Measurements from ENCODE around the gene ABHD6. TPM values are rescaled to one million over a fixed set of nuclear protein-coding genes. Genes with fewer than 3 reads are reported as not detected.

The ABHD6 gene
- 10 to 100 TPM; 35.6 to 39.8 (median 38.2) TPM for total RNA-seq

DNA sequence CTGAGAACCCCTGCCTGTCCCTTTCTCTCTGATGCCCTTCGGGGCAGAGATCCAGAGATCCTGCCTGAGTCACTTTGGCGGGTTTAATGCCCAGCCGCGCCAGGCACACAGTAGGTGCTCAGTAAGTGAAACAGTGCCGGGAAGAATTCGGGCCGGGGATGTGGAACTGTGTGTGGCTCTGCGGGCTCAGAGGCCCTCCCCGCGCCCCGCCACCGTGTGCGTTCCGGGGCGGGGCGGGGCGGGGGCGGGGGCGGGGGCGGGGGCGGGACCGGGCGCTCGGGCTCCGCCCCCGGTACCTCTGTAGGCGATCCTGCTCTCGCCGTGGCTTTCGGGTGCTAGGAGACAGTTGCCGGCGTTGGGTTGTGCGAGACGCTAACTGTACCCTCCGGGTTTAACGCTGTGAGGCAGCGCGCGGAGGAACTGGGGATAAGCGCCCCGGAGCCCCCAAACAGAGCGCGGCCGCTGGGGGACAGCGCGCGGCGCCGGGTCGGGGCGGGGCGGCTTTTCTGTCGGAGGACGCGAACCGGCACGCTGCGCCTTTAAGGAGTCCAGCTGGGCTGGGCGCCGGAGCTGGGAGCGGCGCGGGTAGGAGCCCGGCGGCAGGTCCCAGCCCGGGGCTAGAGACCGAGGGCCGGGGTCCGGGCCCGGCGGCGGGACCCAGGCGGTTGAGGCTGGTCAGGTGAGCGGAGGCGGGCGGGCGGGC, at the start of gene ABHD6:
ABHD6 (plus strand) TSS at position 555 of the 703 bp plus-strand sequence. CDS start 18,795 bp downstream, outside the sequence.
- peak; percentile 81 to 88 for DNase-seq (ENCODE audit: low spot score in 2 of 2)
- 0% methylated on average over 4 of the region's 77 CpGs for WGBS
- no peaks in the 10 kb centered on the region for H3K27me3 ChIP-seq
- H3K9me3 ChIP-seq = no peaks in the 10 kb centered on the region
- H3K4me3 ChIP-seq = peak within 1 kb of the TSS; percentile 96
- peak within 1 kb of the TSS; percentile 74 for H3K27ac ChIP-seq
- TF ChIP-seq EP300 (IDR thresholded peaks at IDR 0.05) (no peak), POLR2AphosphoS5 (IDR thresholded peaks at IDR 0.05) (no peak), CTCF (IDR thresholded peaks at IDR 0.05) (no peak), POLR2A (IDR thresholded peaks at IDR 0.05) (no peak)
- no peaks in the 10 kb centered on the region for H3K36me3 ChIP-seq
- peaks cover 44% of the 10 kb centered on the region for H3K4me1 ChIP-seq

- Histone ChIP-seq H3K27ac (no peak overlapping the region), H3K27me3 (no peaks in the 10 kb centered on the region), H3K4me3 (no peak overlapping the region), H3K36me3 (no peaks in the 10 kb centered on the region), H3K4me1 (peaks cover 16% of the 10 kb centered on the region), H3K9me3 (no peaks in the 10 kb centered on the region)
- TF ChIP-seq EP300 (IDR thresholded peaks at IDR 0.05) (no peak), CTCF (IDR thresholded peaks at IDR 0.05) (no peak), POLR2A (IDR thresholded peaks at IDR 0.05) (no peak), POLR2AphosphoS5 (IDR thresholded peaks at IDR 0.05) (no peak)
- DNase-seq (ENCODE audit: low spot score in 2 of 2) = no peak
- 44% methylated on average over 6 of the region's 6 CpGs for WGBS
Measured at GRCh38 chr3:58188173-58188564, 49.4 kb upstream of the ABHD6 start.

- TF ChIP-seq EP300 (IDR thresholded peaks at IDR 0.05) = no peak
- no peak for TF ChIP-seq CTCF (IDR thresholded peaks at IDR 0.05)
- no peak for TF ChIP-seq POLR2AphosphoS5 (IDR thresholded peaks at IDR 0.05)
- no peak for TF ChIP-seq POLR2A (IDR thresholded peaks at IDR 0.05)
- no peaks in the 10 kb centered on the region for H3K36me3 ChIP-seq
- 54% methylated on average over 10 of the region's 10 CpGs for WGBS
- no peaks in the 10 kb centered on the region for H3K9me3 ChIP-seq
- H3K4me3 ChIP-seq = no peak overlapping the region
- H3K27ac ChIP-seq = no peak overlapping the region
- no peaks in the 10 kb centered on the region for H3K27me3 ChIP-seq
- DNase-seq (ENCODE audit: low spot score in 2 of 2) = no peak
- H3K4me1 ChIP-seq = peaks cover 16% of the 10 kb centered on the region
Measured at GRCh38 chr3:58188921-58189451, 48.6 kb upstream of the ABHD6 start.

GRCh38 chr3:58189691-58190090, 47.9 kb upstream of the ABHD6 start:
- peaks cover 16% of the 10 kb centered on the region for H3K4me1 ChIP-seq
- no peak overlapping the region for H3K4me3 ChIP-seq
- H3K36me3 ChIP-seq = no peaks in the 10 kb centered on the region
- no peak overlapping the region for H3K27ac ChIP-seq
- TF ChIP-seq CTCF (IDR thresholded peaks at IDR 0.05) = no peak
- no peak for TF ChIP-seq POLR2AphosphoS5 (IDR thresholded peaks at IDR 0.05)
- TF ChIP-seq EP300 (IDR thresholded peaks at IDR 0.05) = no peak
- no peak for TF ChIP-seq POLR2A (IDR thresholded peaks at IDR 0.05)
- WGBS = 88% methylated on average over 5 of the region's 5 CpGs
- H3K27me3 ChIP-seq = no peaks in the 10 kb centered on the region
- no peaks in the 10 kb centered on the region for H3K9me3 ChIP-seq
- no peak for DNase-seq (ENCODE audit: low spot score in 2 of 2)

- TF ChIP-seq EP300 (IDR thresholded peaks at IDR 0.05) (no peak), POLR2A (IDR thresholded peaks at IDR 0.05) (no peak), POLR2AphosphoS5 (IDR thresholded peaks at IDR 0.05) (no peak), CTCF (IDR thresholded peaks at IDR 0.05) (no peak)
- no peaks in the 10 kb centered on the region for H3K27me3 ChIP-seq
- no peaks in the 10 kb centered on the region for H3K9me3 ChIP-seq
- H3K27ac ChIP-seq = no peak overlapping the region
- H3K36me3 ChIP-seq = no peaks in the 10 kb centered on the region
- no peak for DNase-seq (ENCODE audit: low spot score in 2 of 2)
- H3K4me3 ChIP-seq = no peak overlapping the region
- WGBS = 83% methylated on average over 4 of the region's 4 CpGs
- H3K4me1 ChIP-seq = peaks cover 16% of the 10 kb centered on the region
Measured at GRCh38 chr3:58190291-58190690, 47.3 kb upstream of the ABHD6 start.
